OCI-LY1 (cell line): ENCODE measurements around the gene TMEM184A.

Source experiments
- EZH2 ChIP-seq: fragments of 200-600 bp; sonication (generic), shearing (Covaris generic); IDR thresholded peaks from 2 replicates; pipeline ENCODE4 v1.8.0; 2017; ENCODE audit warnings: borderline replicate concordance, mixed run types, mild to moderate bottlenecking, antibody characterized with exemption, low read length, moderate library complexity, mixed read lengths
- TF ChIP-seq, protein P1 (sequence below): fragments of 200-600 bp; sonication (generic), shearing (Covaris generic); IDR thresholded peaks from 2 replicates; pipeline ENCODE4 v1.5.1; 2017; ENCODE audit warnings: mild to moderate bottlenecking, antibody characterized with exemption, low read length, moderate library complexity, mixed read lengths

DNA sequence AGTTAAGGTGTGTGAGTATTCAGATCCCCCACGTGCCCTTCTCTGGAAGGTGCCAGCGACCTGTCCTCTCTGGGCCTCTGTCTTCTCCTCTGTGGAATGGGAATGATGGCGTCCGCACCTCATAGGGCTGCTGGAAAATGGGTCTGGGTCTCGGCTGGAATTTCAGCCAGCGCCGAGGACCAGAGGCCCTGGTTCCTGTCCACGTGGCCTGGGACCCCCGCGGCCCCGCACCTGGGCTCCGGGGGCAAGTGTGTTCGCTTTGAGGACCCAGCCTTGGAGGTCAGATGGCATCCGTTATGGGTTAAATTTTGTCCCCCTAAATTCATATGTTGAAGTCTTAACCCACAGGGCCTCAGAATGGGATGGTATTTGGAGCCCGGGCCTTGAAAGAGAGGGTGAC is 46.4 kb upstream of the TMEM184A start:
- TF ChIP-seq EZH2, result no peak
- TF ChIP-seq, protein P1, sequence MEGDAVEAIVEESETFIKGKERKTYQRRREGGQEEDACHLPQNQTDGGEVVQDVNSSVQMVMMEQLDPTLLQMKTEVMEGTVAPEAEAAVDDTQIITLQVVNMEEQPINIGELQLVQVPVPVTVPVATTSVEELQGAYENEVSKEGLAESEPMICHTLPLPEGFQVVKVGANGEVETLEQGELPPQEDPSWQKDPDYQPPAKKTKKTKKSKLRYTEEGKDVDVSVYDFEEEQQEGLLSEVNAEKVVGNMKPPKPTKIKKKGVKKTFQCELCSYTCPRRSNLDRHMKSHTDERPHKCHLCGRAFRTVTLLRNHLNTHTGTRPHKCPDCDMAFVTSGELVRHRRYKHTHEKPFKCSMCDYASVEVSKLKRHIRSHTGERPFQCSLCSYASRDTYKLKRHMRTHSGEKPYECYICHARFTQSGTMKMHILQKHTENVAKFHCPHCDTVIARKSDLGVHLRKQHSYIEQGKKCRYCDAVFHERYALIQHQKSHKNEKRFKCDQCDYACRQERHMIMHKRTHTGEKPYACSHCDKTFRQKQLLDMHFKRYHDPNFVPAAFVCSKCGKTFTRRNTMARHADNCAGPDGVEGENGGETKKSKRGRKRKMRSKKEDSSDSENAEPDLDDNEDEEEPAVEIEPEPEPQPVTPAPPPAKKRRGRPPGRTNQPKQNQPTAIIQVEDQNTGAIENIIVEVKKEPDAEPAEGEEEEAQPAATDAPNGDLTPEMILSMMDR, result no peak
